NB4 (cell line): Measurements from ENCODE around the gene DRG2.
A peak's percentile ranks its signal among the peaks of the same experiment; 100 is the strongest.

Source experiments
- DNase-seq: peaks from one replicate; pipeline ENCODE4 v3.0.0; 2010; ENCODE audit warnings: low read depth
- H3K4me3 ChIP-seq: one replicate; pipeline ENCODE4 v1.5.1; 2011; ENCODE audit warnings: mild to moderate bottlenecking, low read depth, low read length, moderate library complexity
- CTCF ChIP-seq: IDR thresholded peaks from one replicate; pipeline ENCODE4 v1.5.1; 2012; ENCODE audit warnings: low read depth, low read length
- MYC ChIP-seq: IDR thresholded peaks from 2 replicates; pipeline ENCODE4 v1.6.1; 2011; ENCODE audit warnings: low read depth, low read length
- POLR2A ChIP-seq: IDR thresholded peaks from 2 replicates; pipeline ENCODE4 v1.6.1; 2011; ENCODE audit warnings: mild to moderate bottlenecking; ENCODE audit not compliant: insufficient read length; ENCODE audit errors: extremely low read depth
- TF ChIP-seq, protein P1 (sequence below): IDR thresholded peaks from 2 replicates; pipeline ENCODE4 v1.6.1; 2011; ENCODE audit warnings: low read depth, low read length

The DRG2 gene

DNA sequence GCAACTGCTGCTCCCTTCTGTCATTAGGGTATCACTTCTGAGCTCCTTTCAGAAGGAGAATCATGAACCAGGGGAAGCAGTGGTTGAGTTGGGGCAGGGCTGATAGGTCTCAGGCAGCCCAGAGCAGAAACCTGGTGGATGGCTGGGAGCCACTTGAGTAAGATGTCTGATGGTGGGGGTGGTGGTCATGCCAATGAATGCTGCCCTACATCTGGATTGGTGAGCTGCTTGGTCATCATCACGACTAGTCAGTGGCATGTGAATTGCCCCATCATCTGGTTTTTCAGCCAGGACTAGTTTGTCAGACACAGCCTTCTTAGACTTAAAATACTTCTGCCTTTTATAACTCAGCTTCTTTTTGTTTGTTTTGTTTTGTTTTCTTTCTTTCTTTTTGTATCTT lies 46.0 kb upstream of the DRG2 start:
- H3K4me3 ChIP-seq, result no peak overlapping the region
- DNase-seq, result peak; percentile 43

GRCh38 chr17:18042983-18043382 lies 44.8 kb upstream of the DRG2 start:
- DNase-seq, result no peak
- TF ChIP-seq MYC (no peak), POLR2A (no peak), CTCF (no peak)
- TF ChIP-seq, protein P1, sequence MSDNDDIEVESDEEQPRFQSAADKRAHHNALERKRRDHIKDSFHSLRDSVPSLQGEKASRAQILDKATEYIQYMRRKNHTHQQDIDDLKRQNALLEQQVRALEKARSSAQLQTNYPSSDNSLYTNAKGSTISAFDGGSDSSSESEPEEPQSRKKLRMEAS, result no peak
- no peak overlapping the region for H3K4me3 ChIP-seq

More for the DNA sequence above, 46.0 kb upstream of the DRG2 start:
- TF ChIP-seq, protein P1, result no peak
- no peak for TF ChIP-seq CTCF
- no peak for TF ChIP-seq POLR2A

DNA sequence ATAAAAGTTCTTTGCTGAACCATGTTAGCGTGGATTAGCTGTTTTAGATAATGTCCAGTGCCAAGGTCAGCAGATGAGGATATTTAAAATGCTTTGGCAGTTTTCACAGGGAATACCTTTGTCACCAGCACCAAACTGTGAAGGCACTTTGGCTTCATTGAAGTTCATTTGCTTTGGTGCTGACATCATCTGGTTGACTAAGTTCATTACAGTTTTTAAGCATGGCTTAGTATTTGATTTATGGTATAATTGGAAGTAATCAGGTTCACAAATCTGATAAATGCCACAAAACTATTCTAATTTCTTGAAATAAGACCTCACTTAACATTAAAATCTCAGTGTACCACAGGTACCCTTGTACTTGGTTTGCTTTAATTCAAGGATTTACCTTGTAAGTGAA lies 44.3 kb upstream of the DRG2 start:
- H3K4me3 ChIP-seq, result no peak overlapping the region
- TF ChIP-seq MYC, result no peak
- TF ChIP-seq CTCF, result peak; percentile 18
- peak; percentile 43 for DNase-seq

- DNase-seq, result no peak
- TF ChIP-seq, protein P1, result no peak
- TF ChIP-seq CTCF, result no peak
- TF ChIP-seq MYC, result no peak
These were observed 43.1 kb upstream of the DRG2 start for GRCh38 chr17:18044609-18045008.

GRCh38 chr17:18045691-18046350 lies 41.9 kb upstream of the DRG2 start:
- no peak for DNase-seq
- TF ChIP-seq CTCF (no peak), POLR2A (no peak), MYC (no peak)
- TF ChIP-seq, protein P1, result no peak
- H3K4me3 ChIP-seq, result no peak overlapping the region

More at GRCh38 chr17:18044609-18045008, 43.1 kb upstream of the DRG2 start:
- no peak overlapping the region for H3K4me3 ChIP-seq

- DNase-seq, result no peak
- no peak overlapping the region for H3K4me3 ChIP-seq
- no peak for TF ChIP-seq POLR2A
- no peak for TF ChIP-seq MYC
- TF ChIP-seq, protein P1, result no peak
- no peak for TF ChIP-seq CTCF
These were observed 32.2 kb upstream of the DRG2 start for GRCh38 chr17:18055597-18055996.
